Endometrial microvascular endothelial cells (primary cell): ENCODE data around the gene ANKRD7. TPM values are rescaled to one million over a fixed set of nuclear protein-coding genes. Genes with fewer than 3 reads are reported as not detected.

ENCODE experiments used
- total RNA-seq: library from RNA; depleted of rRNA; stranded (reverse); fragments of >200 nt; gene quantifications from one replicate; pipeline ENCODE4 v1.2.3, GENCODE V29; 2015; ENCODE audit errors: inconsistent ontology term

Gene ANKRD7
- total RNA-seq, 1 donor from 2014 or later: not detected

Other genes with a start within 250 kb of the ANKRD7 start
- gene LSM8, start 40.5 kb upstream of the ANKRD7 start, total RNA-seq: 230 TPM